Measurements from ENCODE around the gene HS2ST1.

DNA sequence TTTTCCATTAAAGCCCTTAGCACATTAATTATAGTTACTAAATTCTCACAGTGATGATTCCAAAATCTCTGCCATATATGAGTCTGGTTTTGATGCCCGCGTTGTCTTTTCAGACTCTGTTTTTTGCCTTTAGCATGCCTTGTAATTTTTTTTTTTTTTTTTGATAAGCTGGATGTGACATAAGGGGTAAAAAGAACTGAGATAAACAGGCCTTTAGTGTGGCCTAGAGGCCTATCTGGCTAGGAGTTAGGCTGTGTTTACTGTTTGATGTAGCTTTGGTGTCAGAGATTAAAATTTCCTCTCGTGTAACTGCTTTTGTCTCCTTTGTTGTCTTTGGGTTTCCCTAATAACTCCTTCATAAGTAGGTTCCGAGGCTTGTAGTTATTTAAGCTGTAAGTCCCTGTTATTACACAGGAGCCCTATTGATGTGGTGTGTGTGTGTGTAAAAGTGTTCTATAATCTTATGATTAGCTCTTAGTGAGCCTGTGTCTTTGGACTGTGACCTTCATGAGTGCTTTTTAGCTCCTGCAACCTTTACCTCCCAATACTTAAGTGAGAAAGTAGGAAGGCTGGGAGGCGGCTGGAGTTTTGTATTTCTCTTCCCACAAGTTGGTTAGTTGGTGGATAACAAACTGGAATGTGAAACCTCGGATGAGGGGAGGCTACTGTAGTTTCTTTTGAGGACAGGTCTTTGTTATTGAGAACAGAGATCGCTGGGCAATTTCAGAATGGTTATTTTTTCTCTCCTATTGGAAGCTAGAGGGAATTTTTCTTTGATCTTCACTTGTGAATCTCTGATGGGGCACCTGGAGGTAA lies 19.3 kb downstream of the HS2ST1 start:
- TF ChIP-seq ZNF274 (IDR thresholded peaks at IDR 0.05; ENCODE audit: low read depth, low read length) (no peak), RAD21 (IDR thresholded peaks at IDR 0.05; ENCODE audit: low read depth) (no peak), SP1 (IDR thresholded peaks at IDR 0.05; ENCODE audit: low read depth) (no peak)

Data from HCT116 (cell line).